NCI-H1417 treated with DMSO at 0.1 percent for 48 hours (cell line): ENCODE results near the gene ANKRD10.

Source experiments
- DNase-seq: peaks from one replicate; lab custom pipeline; 2025; lab: John Stamatoyannopoulos, UW

ANKRD10 gene

GRCh38 chr13:110944968-110945927 lies 30.4 kb upstream of the ANKRD10 start:
- no peak for DNase-seq

GRCh38 chr13:110944121-110944967 lies 29.5 kb upstream of the ANKRD10 start:
- no peak for DNase-seq

GRCh38 chr13:110942248-110942981 lies 27.5 kb upstream of the ANKRD10 start:
- DNase-seq: no peak

GRCh38 chr13:110938662-110939421 lies 24.0 kb upstream of the ANKRD10 start:
- DNase-seq: no peak

- no peak for DNase-seq
These were observed 22.8 kb upstream of the ANKRD10 start for GRCh38 chr13:110937511-110938285.

- DNase-seq: no peak
These were observed 21.6 kb upstream of the ANKRD10 start for GRCh38 chr13:110936519-110936918.

- DNase-seq: no peak
These were observed 17.7 kb upstream of the ANKRD10 start for GRCh38 chr13:110932588-110932987.

- no peak for DNase-seq
These were observed 14.4 kb upstream of the ANKRD10 start for GRCh38 chr13:110929104-110929777.

GRCh38 chr13:110925023-110925612 lies 10.2 kb upstream of the ANKRD10 start:
- no peak for DNase-seq

GRCh38 chr13:110924639-110924934 lies 9.7 kb upstream of the ANKRD10 start:
- no peak for DNase-seq

- no peak for DNase-seq
These were observed 9.1 kb upstream of the ANKRD10 start for GRCh38 chr13:110923777-110924638.

- no peak for DNase-seq
These were observed 8.2 kb upstream of the ANKRD10 start for GRCh38 chr13:110923086-110923485.

GRCh38 chr13:110922506-110922905 lies 7.6 kb upstream of the ANKRD10 start:
- DNase-seq: no peak

GRCh38 chr13:110921695-110922094 lies 6.8 kb upstream of the ANKRD10 start:
- no peak for DNase-seq

- DNase-seq: no peak
These were observed 6.3 kb upstream of the ANKRD10 start for GRCh38 chr13:110921209-110921608.

GRCh38 chr13:110920038-110920437 lies 5.2 kb upstream of the ANKRD10 start:
- no peak for DNase-seq

GRCh38 chr13:110916301-110917142 lies 1.7 kb upstream of the ANKRD10 start:
- DNase-seq: no peak

- no peak for DNase-seq
These were observed 971 bp upstream of the ANKRD10 start for GRCh38 chr13:110915874-110916206.
